Heart right ventricle (tissue), 16 donors: ENCODE measurements around the gene OGDHL. TPM values are rescaled to one million over a fixed set of nuclear protein-coding genes. Genes with fewer than 3 reads are reported as not detected.

Experiments
- ATAC-seq, 8 donors: fragments of 200-7000 bp; cut with Tn5 transposase; one replicate each; pipeline ENCODE4 v1.9.1; 2020; ENCODE audit warnings: mild to moderate bottlenecking in 8 of 8, moderate library complexity in 8 of 8, moderate number of reproducible peaks in 1 of 8
- DNase-seq, 2 donors: peaks; one replicate each; pipeline ENCODE4 v3.0.0-alpha.2; 2020
- H3K27ac ChIP-seq, 10 donors: fragments of 200-600 bp; sonication (generic) in 2 of 10; one replicate each; pipeline versions ENCODE4 v1.5.0 to v1.8.0; 2020 to 2022; ENCODE audit warnings: mild to moderate bottlenecking in 3 of 10
- H3K27me3 ChIP-seq, 7 donors: fragments of 200-600 bp; one replicate each; pipeline ENCODE4 v1.8.0; 2021 to 2022; ENCODE audit warnings: mild to moderate bottlenecking in 2 of 7
- H3K36me3 ChIP-seq, 9 donors: fragments of 200-600 bp; sonication (generic) in 1 of 9; one replicate each; pipeline versions ENCODE4 v1.5.0 to v1.8.0; 2020 to 2022; ENCODE audit warnings: mild to moderate bottlenecking in 2 of 9
- H3K4me1 ChIP-seq, 9 donors: fragments of 200-600 bp; sonication (generic) in 1 of 9; one replicate each; pipeline versions ENCODE4 v1.5.0 to v1.8.0; 2020 to 2022; ENCODE audit warnings: mild to moderate bottlenecking in 4 of 9
- H3K4me3 ChIP-seq, 10 donors: fragments of 200-600 bp; sonication (generic) in 2 of 10; one replicate each; pipeline versions ENCODE4 v1.5.0 to v1.8.0; 2020 to 2022; ENCODE audit warnings: mild to moderate bottlenecking in 7 of 10, moderate library complexity in 2 of 10
- H3K9me3 ChIP-seq, 11 donors: fragments of 200-600 bp in 10 of 11; sonication (generic) in 2 of 11; one replicate each; pipeline versions ENCODE4 v1.5.0 to v1.8.0; 2013 to 2022; ENCODE audit warnings: mild to moderate bottlenecking in 2 of 11, control low read depth in 1 of 11, moderate library complexity in 1 of 11
- WGBS, 2 donors: extraction: QIAGEN DNeasy Blood & Tissue Kit; methylation state at CpG; one replicate each; pipeline ENCODE4 v1.1.7; 2013; ENCODE audit warnings: inconsistent platforms in 1 of 2; 5-methylcytosine and 5-hydroxymethylcytosine counted together
- intact Hi-C, 10 donors: fragments of 100-400 bp; cut with DNase I; formaldehyde crosslinking; loops; one replicate each; pipeline versions ENCODE4 v1.11.1 to v1.14.2; 2022
- polyA plus RNA-seq, 2 donors: library from polyadenylated mRNA; stranded (reverse); fragments of 200-250 nt; gene quantifications; one replicate each; pipeline ENCODE4 v1.2.3, GENCODE V29; 2013
- total RNA-seq, 10 donors: library from RNA; stranded (reverse); fragmentation: NEBNext Ultra II Directional in 3 of 10; extraction: Animal tissue kit (Norgen Biotek cat#: 25700) in 3 of 10; gene quantifications; one replicate each; pipeline versions ENCODE4 v1.2.1 to v1.2.4, GENCODE V29; 2021 to 2023
- TF ChIP-seq, protein P1 (sequence below), 9 donors: fragments of 200-600 bp; sonication (generic) in 2 of 9; IDR thresholded peaks; one replicate each; pipeline versions ENCODE4 v1.5.0 to v1.8.0; 2021 to 2022; ENCODE audit warnings: antibody characterized with exemption in 9 of 9, mild to moderate bottlenecking in 5 of 9, moderate library complexity in 1 of 9
- donor health status: Arrhythmogenic right ventricular cardiomyopathy.
- donor health status: ischemic (EF 13 %, LVEDD 7.1; RV severe dilation, severe dysfunction).
- donor health status: healthy with polysubstance abuse.
- donor health status: DM: no; HTN: yes; CAD: no.
- donor health status: DM: no; HTN: no; CAD: no.
- donor health status: ischemic (EF 25% LVEDD 6.9; RV normal size, moderate dysfunction).
- donor health status: ischemic (EF 25% LVEDD 5.7; RV mildly dilated, moderate dysfunction).
- donor health status: healthy.
- donor health status: DM: yes; HTN: yes; CAD: no.
- donor health status: Ischemic cardiomyopathy.
- donor health status: ischemic (EF 35%, LVEDD 5.7; RV mildly dilated, moderate dysfunction).
- donor health status: nonischemic (EF 11% LVEDD 7.7; RV severe dilation, severe dysfunction).
- donor health status: DM: yes; HTN: yes; CAD: no.
- donor health status: PGD.
- donor health status: ischemic (EF 29% LVEDD 5.4; RV normal size, mild dysfunction).
- donor health status: nonischemic (EF 23%, LVEDD 6.1; RV moderate dilation, normal function).

Gene OGDHL
- total and polyA plus RNA-seq, 12 donors, result 0.07 to 11.4 (median 2.4) TPM

DNA sequence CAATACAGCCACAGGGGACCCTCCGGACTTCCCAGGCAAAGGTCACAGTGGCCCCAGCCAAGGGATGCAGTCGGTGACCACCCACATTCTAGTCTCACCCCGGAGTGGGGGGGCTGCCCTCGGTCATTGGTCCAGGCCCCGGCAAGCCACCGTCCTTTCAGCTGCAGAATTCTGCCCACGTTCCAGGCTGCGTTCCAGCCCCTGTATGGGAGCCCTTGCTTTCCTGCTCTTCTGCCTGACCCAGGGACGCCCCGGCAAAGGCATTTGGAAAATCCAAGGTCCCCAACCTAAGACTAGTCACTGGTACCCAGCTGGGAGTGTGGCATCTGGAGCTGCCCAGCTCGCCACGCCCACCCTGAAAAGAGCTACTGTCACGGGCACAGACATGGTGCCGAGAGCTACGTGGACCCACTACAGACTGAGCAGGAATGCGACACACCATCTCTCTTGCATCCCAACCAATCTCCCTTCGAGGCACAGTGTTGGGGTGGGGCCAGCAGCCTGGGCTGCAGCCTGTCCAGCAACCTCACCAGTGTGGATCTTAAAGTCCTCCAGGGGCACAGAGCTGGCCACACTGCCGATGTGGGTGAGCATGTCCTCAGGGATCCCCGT lies 18.6 kb downstream of the OGDHL start:
- H3K27ac ChIP-seq, result no peak overlapping the region
- H3K9me3 ChIP-seq, result no peaks in the 10 kb centered on the region
- no peak for ATAC-seq
- TF ChIP-seq, protein P1, sequence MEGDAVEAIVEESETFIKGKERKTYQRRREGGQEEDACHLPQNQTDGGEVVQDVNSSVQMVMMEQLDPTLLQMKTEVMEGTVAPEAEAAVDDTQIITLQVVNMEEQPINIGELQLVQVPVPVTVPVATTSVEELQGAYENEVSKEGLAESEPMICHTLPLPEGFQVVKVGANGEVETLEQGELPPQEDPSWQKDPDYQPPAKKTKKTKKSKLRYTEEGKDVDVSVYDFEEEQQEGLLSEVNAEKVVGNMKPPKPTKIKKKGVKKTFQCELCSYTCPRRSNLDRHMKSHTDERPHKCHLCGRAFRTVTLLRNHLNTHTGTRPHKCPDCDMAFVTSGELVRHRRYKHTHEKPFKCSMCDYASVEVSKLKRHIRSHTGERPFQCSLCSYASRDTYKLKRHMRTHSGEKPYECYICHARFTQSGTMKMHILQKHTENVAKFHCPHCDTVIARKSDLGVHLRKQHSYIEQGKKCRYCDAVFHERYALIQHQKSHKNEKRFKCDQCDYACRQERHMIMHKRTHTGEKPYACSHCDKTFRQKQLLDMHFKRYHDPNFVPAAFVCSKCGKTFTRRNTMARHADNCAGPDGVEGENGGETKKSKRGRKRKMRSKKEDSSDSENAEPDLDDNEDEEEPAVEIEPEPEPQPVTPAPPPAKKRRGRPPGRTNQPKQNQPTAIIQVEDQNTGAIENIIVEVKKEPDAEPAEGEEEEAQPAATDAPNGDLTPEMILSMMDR (IDR thresholded peaks at IDR 0.05), result no peak
- H3K27me3 ChIP-seq, result no peaks in the 10 kb centered on the region
- 86% methylated on average over 19 of the region's 19 CpGs for whole genome bisulfite sequencing, 2 donors
- no peaks in the 10 kb centered on the region for H3K36me3 ChIP-seq
- intact Hi-C loops, result no loop called here
- DNase-seq, result no peak
- no peaks in the 10 kb centered on the region for H3K4me1 ChIP-seq
- H3K4me3 ChIP-seq, result no peak overlapping the region

DNA sequence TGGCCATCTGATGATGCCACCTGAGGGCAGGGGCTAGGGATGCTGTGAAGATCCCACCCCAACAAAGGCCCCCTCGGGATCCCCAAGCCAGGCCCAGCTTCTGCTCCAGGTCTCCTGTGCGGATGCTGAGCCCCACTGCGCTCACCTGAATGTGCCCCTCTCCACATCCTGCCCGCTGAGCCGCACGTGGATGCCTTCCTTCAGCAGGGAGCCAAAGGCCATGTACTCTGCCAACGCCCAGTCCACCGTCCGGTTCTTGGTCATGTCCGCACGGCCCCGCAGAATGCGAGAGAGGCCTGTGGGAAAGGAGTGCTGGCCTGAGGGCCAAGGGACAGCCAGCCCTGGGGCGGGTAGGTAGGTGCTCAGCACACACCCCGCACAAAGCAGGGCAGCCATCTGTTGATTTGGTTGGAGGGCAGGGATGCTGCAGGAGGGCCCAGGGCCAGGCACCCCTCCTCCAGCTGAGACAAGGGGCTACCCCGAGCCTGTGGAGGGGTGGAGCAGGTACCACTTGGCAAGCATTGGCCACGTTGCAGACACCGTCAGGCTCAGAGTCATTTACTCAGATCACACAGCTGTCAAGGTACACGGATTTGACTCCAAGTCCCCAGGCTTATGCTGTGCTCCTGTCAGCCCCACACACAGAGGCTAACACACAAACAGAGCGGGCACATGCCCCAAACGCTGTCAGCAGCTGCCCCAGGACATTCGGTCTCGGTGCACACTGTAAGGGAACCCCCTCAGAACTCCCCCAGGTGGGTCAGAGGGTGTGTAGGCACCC lies 19.2 kb downstream of the OGDHL start:
- H3K27me3 ChIP-seq, result no peaks in the 10 kb centered on the region
- H3K4me1 ChIP-seq, result no peaks in the 10 kb centered on the region
- no peak overlapping the region for H3K27ac ChIP-seq
- H3K36me3 ChIP-seq, result no peaks in the 10 kb centered on the region
- ATAC-seq, result no peak
- 86 to 89% methylated on average over 23 of the region's 23 CpGs for WGBS, 2 donors
- no peaks in the 10 kb centered on the region for H3K9me3 ChIP-seq
- intact Hi-C loops, result no loop called here
- H3K4me3 ChIP-seq, result no peak overlapping the region
- no peak for DNase-seq
- TF ChIP-seq, protein P1 (IDR thresholded peaks at IDR 0.05), result no peak

DNA sequence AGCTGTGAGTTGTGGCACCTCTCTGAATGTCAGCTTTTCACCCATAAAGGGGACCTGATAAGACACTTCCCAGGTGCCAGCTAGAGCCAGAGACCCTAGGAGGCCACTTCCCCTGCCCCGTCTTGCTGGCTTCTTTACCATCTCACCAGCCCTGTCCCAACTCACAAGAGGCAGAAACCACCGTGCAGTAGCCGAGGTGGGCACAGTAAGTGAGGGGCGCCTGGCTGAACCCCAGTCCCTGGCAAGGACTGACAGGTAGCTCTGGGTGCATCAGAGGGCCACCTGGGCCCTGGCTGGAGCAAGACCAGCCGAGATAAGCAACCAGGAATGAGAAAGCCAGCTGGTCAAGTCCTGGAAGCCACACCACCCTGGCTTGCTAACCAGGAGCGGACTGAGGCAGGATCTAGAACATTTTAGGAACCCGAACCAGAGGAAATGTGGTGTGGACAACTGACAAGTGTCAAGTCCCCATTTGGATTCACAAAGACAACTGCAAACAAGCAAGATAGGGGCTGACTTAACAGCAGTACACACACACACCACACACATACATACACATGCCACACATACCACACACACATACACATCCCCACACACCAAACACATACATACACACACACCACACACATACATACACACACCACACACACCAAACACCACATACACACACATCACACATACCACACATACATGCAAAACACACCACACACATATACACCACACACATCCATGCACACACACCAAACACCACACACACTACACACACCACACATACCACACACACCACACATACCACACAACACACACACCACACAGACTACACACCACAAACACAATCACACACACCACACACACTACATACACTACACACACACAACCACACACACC lies 20.8 kb downstream of the OGDHL start:
- H3K9me3 ChIP-seq, result no peaks in the 10 kb centered on the region
- ATAC-seq, result no peak
- H3K27me3 ChIP-seq, result no peaks in the 10 kb centered on the region
- no peak overlapping the region for H3K4me3 ChIP-seq
- WGBS, 2 donors, result 79 to 81% methylated on average over 7 of the region's 7 CpGs
- H3K27ac ChIP-seq, result no peak overlapping the region
- TF ChIP-seq, protein P1 (IDR thresholded peaks at IDR 0.05), result no peak
- DNase-seq, result no peak
- no peaks in the 10 kb centered on the region for H3K36me3 ChIP-seq
- H3K4me1 ChIP-seq, result no peaks in the 10 kb centered on the region
- intact Hi-C loops, result no loop called here

DNA sequence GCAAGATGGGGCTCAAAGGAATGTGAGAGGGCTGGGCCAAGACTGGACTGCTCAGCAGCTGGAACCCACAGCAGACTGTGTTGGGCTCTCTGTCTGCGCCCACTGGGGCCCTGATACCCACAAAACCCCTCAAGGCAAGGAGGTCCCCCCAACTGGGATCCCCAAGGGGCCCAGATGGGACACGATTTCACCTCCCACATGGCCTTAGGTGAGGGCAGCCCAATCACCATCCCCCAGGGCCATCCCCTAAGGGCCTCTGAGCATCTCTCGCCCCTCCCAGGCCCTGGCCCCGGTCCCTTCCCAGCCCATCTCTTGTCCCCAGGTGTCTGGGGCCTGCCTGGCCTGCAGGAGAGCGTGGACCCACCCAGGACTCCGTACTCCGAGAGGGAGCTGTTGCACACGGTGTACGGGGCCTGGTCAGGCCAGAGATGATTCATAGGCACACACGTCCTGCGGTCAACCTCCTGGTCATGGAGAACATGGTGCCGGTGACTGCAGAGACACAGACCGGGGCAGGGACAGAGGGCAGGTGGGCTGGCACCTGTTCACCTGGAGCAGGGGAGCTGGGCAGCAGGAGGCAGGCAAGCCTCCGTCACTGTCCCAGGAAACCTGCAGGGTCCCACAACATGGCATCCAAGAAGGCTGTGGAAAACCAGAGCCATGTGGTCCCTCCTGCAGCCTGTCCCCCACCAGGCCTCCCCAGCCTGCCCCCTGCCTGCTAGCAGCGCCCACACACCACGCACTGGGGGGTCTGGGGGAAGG lies 21.6 kb downstream of the OGDHL start:
- H3K9me3 ChIP-seq, result no peaks in the 10 kb centered on the region
- intact Hi-C loops, result no loop called here
- TF ChIP-seq, protein P1 (IDR thresholded peaks at IDR 0.05), result no peak
- no peaks in the 10 kb centered on the region for H3K36me3 ChIP-seq
- no peaks in the 10 kb centered on the region for H3K4me1 ChIP-seq
- no peak overlapping the region for H3K4me3 ChIP-seq
- no peak for DNase-seq
- H3K27ac ChIP-seq, result no peak overlapping the region
- no peak for ATAC-seq
- no peaks in the 10 kb centered on the region for H3K27me3 ChIP-seq
- WGBS, 2 donors, result 88 to 89% methylated on average over 16 of the region's 16 CpGs
